Inferior parietal cortex (tissue), 1 donor: ENCODE measurements around the gene FOXP3.

ENCODE experiments used
- DNase-seq: peaks from one replicate; pipeline ENCODE4 v3.0.0-alpha.2; 2016; ENCODE audit errors: extremely low spot score

FOXP3 gene

GRCh38 chrX:49214996-49215526 lies 49.4 kb downstream of the FOXP3 start:
- DNase-seq, result no peak

- DNase-seq, result no peak
Measured at GRCh38 chrX:49214416-49214815, 50.1 kb downstream of the FOXP3 start.

GRCh38 chrX:49212861-49213260 lies 51.6 kb downstream of the FOXP3 start:
- no peak for DNase-seq

DNA sequence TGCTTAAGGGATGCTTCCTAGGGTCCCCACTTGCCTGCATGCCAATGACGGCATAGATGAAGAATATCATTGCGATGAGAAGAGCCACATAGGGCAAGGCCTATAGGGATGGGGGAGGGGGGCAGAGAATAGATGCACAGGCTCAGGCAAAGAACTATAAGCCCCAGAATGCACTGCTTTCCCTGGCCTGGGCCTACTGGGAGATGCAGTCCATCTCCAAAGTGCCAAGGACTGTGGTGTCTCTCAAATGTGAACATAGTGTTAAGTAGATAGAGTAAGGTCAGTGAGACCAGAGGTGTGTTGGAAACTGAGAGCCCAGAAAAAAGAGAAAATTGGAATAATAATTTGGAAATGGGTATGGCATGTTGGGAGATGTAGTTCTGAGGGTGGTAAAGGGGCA lies 52.3 kb downstream of the FOXP3 start:
- no peak for DNase-seq

GRCh38 chrX:49211074-49211473 lies 53.4 kb downstream of the FOXP3 start:
- DNase-seq, result no peak

- no peak for DNase-seq
Measured at GRCh38 chrX:49210406-49210805, 54.1 kb downstream of the FOXP3 start.

DNA sequence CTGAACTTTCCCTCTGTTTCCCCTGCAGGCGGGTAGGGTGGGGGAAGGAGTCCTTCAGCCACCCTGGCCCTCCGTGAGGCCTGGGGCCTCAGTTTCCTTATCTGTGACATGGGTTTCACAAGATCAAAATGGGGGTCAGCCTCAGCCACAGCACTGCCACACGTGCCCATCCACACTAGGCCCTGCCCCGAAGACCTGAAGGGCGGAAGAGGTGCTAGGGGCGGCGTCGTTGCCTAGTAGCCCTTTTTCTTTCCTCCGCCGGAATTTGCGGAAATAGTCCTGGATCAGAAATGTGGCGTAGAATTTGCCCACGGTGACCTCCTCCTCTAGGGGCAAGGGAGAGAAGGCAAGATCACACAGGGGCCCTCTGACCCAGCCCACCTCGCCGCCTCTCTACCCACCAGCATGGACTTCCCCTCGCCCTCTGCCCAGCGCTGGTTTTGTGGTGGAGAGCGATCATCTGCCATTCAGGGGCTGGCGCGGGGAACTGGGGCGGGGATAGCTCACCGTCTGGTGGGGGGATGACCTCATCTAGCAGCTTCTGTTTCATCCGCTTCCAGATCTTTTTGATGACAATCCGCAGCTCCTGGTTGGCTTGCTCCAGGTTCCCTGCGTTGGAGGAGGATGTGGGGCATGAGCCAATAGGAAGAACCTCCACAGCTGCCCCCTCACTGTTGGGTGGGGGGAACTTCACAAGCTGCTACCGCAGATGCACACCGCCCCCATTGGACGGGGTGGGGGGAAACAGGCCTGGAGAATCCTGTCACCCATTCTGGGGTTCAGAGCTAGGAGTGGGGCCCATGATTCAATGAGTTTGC lies 54.9 kb downstream of the FOXP3 start:
- DNase-seq, result no peak

DNA sequence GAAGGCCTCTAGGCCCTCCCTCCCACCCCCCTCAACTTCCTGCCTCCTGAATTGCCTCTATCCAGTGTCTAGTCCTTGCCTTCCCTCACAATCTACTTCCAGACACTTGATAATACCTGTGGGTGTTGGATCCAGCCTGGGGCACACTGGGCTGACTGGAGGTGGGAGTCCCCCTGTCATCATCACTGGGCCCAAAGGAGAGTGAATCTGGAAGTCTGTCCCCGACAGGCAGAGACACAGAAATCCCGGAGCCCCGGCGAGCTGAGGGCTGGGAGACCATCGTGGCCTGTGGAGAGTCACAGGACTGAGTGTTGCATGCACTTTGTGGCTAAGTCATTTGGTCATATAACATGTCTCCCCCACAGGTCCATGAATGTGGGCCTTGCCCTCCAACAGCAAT lies 56.1 kb downstream of the FOXP3 start:
- no peak for DNase-seq

DNA sequence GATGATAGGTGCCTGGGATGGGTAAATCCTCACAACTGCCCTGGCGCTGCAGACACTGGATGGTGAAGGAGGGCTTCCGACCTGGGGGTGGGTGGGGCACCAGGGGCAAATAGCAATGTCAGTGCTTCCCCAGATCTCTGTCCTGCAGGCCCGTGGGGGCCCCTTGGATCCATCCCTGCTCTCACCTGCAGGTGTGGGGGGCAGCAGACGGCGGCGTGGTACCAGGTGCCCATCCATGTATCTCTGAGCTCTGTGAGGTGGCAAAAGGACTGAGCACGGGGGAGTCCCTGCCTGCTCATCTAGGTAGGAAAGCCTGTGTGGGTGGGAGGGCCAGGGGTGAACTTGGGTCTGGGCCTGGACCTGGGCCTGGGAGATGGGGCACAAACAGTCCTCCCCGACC lies 58.0 kb downstream of the FOXP3 start:
- DNase-seq, result no peak

- DNase-seq, result no peak
Measured at GRCh38 chrX:49205443-49205842, 59.1 kb downstream of the FOXP3 start.

DNA sequence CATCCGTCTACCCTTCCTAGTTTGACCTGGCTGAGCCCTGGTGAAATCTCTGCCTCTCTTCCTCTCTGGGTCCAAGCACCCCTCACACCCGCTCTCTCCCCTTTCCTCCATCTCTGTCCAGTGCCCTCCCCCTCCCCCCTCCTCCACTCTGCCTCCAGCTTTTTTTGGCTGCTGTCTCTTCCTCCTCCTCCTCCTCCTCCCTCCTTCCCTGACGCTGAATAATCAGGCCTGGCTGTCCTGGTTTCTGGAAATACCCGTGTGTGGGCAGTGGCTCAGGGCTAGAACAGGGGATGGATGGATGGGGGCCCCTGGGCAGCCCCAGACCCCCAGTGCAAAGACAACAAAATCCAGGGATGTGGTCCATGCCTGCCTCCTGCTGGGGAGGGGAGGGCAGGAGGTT lies 59.8 kb downstream of the FOXP3 start:
- DNase-seq, result no peak

DNA sequence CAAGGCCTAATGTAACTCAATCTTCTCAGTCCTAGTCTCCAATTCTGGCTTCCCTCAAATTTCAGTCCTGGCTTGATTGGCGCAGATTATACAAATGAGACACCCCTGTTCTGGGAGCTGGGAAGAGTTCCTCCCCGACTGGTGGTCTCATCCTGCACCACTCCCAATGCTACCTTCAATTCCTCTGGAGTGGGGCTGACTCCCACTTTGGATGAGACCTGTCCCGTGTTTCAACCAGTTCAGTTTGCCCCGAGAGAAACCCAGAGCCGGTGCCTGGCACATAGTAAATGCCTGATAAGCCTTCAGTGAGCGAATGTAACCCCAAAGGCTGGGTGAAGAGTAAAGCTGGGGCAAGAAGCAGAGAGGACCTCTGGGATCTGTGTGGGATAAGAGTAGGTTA lies 60.5 kb downstream of the FOXP3 start:
- no peak for DNase-seq

- DNase-seq, result no peak
Measured at GRCh38 chrX:49203536-49203935, 61.0 kb downstream of the FOXP3 start.

DNA sequence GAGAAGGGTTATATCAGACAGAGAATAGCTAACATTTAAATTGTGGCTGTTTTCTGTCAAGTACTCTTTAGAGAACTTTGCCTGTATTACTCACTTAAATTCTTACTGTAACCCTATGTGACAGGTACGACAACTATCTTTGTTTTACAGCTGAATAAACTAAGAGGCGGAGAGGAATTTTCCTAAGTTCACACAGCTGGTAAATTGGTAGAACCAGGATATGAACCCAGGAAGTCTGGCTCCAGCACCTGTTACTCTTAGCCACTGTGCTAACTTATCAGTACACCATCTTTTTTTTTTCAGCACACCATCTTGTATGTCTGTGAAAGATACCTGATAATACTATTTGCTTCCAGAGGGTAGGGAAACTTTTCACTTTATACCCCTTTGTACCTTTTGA lies 62.5 kb downstream of the FOXP3 start:
- DNase-seq, result no peak
